SU-DHL-6 (cell line): ENCODE measurements around the gene SLC35E2B.

Experiments
- CTCF ChIP-seq: fragments of 200-600 bp; sonication (generic); IDR thresholded peaks from one replicate; pipeline ENCODE4 v1.5.1; 2017; ENCODE audit warnings: antibody characterized with exemption, mild to moderate bottlenecking, low read length, moderate library complexity; ENCODE audit not compliant: insufficient read depth, poor library complexity, severe bottlenecking
- EZH2phosphoT487 ChIP-seq: fragments of 200-600 bp; sonication (generic), shearing (Covaris generic); conservative IDR thresholded peaks from 2 replicates; pipeline ENCODE4 v1.6.1; 2018; ENCODE audit warnings: mild to moderate bottlenecking, antibody characterized with exemption, low read length, moderate library complexity, mixed read lengths

- TF ChIP-seq CTCF (no peak), EZH2phosphoT487 (no peak)
These were observed 76.4 kb downstream of the SLC35E2B start for GRCh38 chr1:1616045-1616790.
